Panc1 (cell line): ENCODE results near the gene PXDN. TPM values are rescaled to one million over a fixed set of nuclear protein-coding genes. Genes with fewer than 3 reads are reported as not detected.

Source experiments
- ATAC-seq: fragments of 200-7000 bp; cut with Tn5 transposase; 2 replicates; pipeline ENCODE4 v1.9.1; 2020; ENCODE audit warnings: mild to moderate bottlenecking, moderate library complexity
- BruUV-seq: library from RNA; stranded (reverse); fragments of 400-500 nt; replicated peaks from 2 replicates; lab custom pipeline; 2021; lab: Mats Ljungman, UMichigan
- CTCF ChIA-PET: fragments of 300-600 bp; sonication (Branson Sonifier 250); formaldehyde crosslinking; loops from one replicate; lab custom pipeline; 2022; ENCODE audit warnings: antibody characterized with exemption; lab: Charles Lee
- POLR2A ChIA-PET: fragments of 300-600 bp; sonication (Branson Sonifier 250); formaldehyde crosslinking; loops from one replicate; lab custom pipeline; 2022; ENCODE audit warnings: antibody characterized with exemption; lab: Charles Lee
- DNase-seq: peaks from one replicate; pipeline ENCODE4 v3.0.0-alpha.2; 2010; ENCODE audit warnings: low read depth, low spot score
- H3K27ac ChIP-seq: 2 replicates; pipeline ENCODE4 v1.5.1; 2011; ENCODE audit warnings: mild to moderate bottlenecking, low read length, inconsistent platforms
- H3K27me3 ChIP-seq: fragments of 200-500 bp; sonication (Bioruptor generic); 2 replicates; pipeline ENCODE4 v1.6.0; 2014; ENCODE audit warnings: low read length, inconsistent platforms; ENCODE audit not compliant: control insufficient read depth, insufficient read depth
- H3K36me3 ChIP-seq: fragments of 200-500 bp; sonication (Bioruptor generic); 2 replicates; pipeline ENCODE4 v1.5.1; 2014; ENCODE audit warnings: inconsistent platforms, mild to moderate bottlenecking, low read length, moderate library complexity; ENCODE audit not compliant: control insufficient read depth, insufficient read depth
- H3K4me1 ChIP-seq: 2 replicates; pipeline ENCODE4 v1.5.1; 2011; ENCODE audit warnings: inconsistent platforms, mild to moderate bottlenecking, low read length, moderate library complexity; ENCODE audit not compliant: control insufficient read depth, insufficient read depth
- H3K4me3 ChIP-seq, 2 experiments: 2 replicates each; pipeline ENCODE4 v1.5.1; 2011 to 2012; ENCODE audit warnings: low read depth in 2 of 2, low read length in 2 of 2, mild to moderate bottlenecking in 2 of 2, inconsistent platforms in 1 of 2, moderate library complexity in 1 of 2
- H3K9me3 ChIP-seq: fragments of 200-500 bp; sonication (Bioruptor generic); 2 replicates; pipeline ENCODE4 v1.5.1; 2014; ENCODE audit warnings: low read depth, mild to moderate bottlenecking, inconsistent platforms, low read length, moderate library complexity; ENCODE audit not compliant: control insufficient read depth, insufficient read depth
- POLR2AphosphoS5 ChIP-seq: IDR thresholded peaks from 2 replicates; pipeline ENCODE4 v1.6.1; 2012; ENCODE audit warnings: mild to moderate bottlenecking, low read depth, low read length, moderate library complexity
- REST ChIP-seq, 2 experiments: IDR thresholded peaks; 2 replicates each; pipeline ENCODE4 v1.6.1; 2011 to 2012; ENCODE audit warnings: low read depth in 2 of 2, control low read depth in 1 of 2, low read length in 1 of 2, mild to moderate bottlenecking in 1 of 2, moderate library complexity in 1 of 2; ENCODE audit not compliant: insufficient read depth in 1 of 2
- SIN3A ChIP-seq: IDR thresholded peaks from 2 replicates; pipeline ENCODE4 v1.6.1; 2012; ENCODE audit warnings: low read depth, mild to moderate bottlenecking, low read length, moderate library complexity, borderline replicate concordance; ENCODE audit not compliant: insufficient read depth
- TCF7L2 ChIP-seq: IDR thresholded peaks from 2 replicates; pipeline ENCODE4 v1.6.1; 2011; ENCODE audit warnings: mild to moderate bottlenecking, low read depth, low read length, inconsistent platforms
- in situ Hi-C: cut with HindIII; loops from 2 replicates; pipeline ENCODE4 v1.10.0; 2016; ENCODE audit warnings: low sequenced_read_pairs, low pct_unique_long_range_greater_than_20kb
- intact Hi-C: fragments of 100-400 bp; cut with micrococcal nuclease; formaldehyde crosslinking; loops from one replicate; pipeline ENCODE4 v1.10.0; 2022; ENCODE audit not compliant: unreplicated experiment
- total RNA-seq: library from RNA; stranded (reverse); gene quantifications from one replicate; pipeline ENCODE4 v1.2.1, GENCODE V29; 2021; ENCODE audit not compliant: unreplicated experiment
- TF ChIP-seq, protein P1 (sequence below): fragments of 450-650 bp; IDR thresholded peaks from 2 replicates; pipeline ENCODE4 v1.5.1; 2017; ENCODE audit warnings: mild to moderate bottlenecking

PXDN gene
- total RNA-seq, 1 experiment from 2014 or later, result 2.5 TPM

- Histone ChIP-seq H3K9me3 (no peaks in the 10 kb centered on the region), H3K4me1 (peaks cover 41% of the 10 kb centered on the region), H3K27ac (peak overlapping the region; percentile 94), H3K4me3 (no peak overlapping the region), H3K36me3 (no peaks in the 10 kb centered on the region), H3K27me3 (no peaks in the 10 kb centered on the region)
- in situ Hi-C loops (no loop called here), intact Hi-C loops (loop anchor here (2.0 kb wide), 1 partner anchor 175 kb away; no protein-coding TSS in a partner anchor)
- TF ChIP-seq POLR2AphosphoS5 (peak; percentile 43; the same call in 1 of the 2 replicates), SIN3A (no peak), TCF7L2 (peak; percentile 99), REST (IDR thresholded peaks at IDR 0.05; ENCODE audit: insufficient read depth in 1 of 2, low read depth in 2 of 2, low read length in 1 of 2) (no peak)
- TF ChIP-seq, protein P1, sequence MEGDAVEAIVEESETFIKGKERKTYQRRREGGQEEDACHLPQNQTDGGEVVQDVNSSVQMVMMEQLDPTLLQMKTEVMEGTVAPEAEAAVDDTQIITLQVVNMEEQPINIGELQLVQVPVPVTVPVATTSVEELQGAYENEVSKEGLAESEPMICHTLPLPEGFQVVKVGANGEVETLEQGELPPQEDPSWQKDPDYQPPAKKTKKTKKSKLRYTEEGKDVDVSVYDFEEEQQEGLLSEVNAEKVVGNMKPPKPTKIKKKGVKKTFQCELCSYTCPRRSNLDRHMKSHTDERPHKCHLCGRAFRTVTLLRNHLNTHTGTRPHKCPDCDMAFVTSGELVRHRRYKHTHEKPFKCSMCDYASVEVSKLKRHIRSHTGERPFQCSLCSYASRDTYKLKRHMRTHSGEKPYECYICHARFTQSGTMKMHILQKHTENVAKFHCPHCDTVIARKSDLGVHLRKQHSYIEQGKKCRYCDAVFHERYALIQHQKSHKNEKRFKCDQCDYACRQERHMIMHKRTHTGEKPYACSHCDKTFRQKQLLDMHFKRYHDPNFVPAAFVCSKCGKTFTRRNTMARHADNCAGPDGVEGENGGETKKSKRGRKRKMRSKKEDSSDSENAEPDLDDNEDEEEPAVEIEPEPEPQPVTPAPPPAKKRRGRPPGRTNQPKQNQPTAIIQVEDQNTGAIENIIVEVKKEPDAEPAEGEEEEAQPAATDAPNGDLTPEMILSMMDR, result no peak
- BruUV-seq, result no TSS peak
- DNase-seq, result peak; percentile 76
- ChIA-PET CTCF (interaction anchor here (0.7 to 1.2 kb wide), 2 partner anchors 157 to 853 kb away, joined by 3 read pairs; no protein-coding TSS in a partner anchor), POLR2A (no interaction called here)
- ATAC-seq, result peak; percentile 83
Observed at GRCh38 chr2:1593371-1594122, 150.8 kb downstream of the PXDN start.

DNA sequence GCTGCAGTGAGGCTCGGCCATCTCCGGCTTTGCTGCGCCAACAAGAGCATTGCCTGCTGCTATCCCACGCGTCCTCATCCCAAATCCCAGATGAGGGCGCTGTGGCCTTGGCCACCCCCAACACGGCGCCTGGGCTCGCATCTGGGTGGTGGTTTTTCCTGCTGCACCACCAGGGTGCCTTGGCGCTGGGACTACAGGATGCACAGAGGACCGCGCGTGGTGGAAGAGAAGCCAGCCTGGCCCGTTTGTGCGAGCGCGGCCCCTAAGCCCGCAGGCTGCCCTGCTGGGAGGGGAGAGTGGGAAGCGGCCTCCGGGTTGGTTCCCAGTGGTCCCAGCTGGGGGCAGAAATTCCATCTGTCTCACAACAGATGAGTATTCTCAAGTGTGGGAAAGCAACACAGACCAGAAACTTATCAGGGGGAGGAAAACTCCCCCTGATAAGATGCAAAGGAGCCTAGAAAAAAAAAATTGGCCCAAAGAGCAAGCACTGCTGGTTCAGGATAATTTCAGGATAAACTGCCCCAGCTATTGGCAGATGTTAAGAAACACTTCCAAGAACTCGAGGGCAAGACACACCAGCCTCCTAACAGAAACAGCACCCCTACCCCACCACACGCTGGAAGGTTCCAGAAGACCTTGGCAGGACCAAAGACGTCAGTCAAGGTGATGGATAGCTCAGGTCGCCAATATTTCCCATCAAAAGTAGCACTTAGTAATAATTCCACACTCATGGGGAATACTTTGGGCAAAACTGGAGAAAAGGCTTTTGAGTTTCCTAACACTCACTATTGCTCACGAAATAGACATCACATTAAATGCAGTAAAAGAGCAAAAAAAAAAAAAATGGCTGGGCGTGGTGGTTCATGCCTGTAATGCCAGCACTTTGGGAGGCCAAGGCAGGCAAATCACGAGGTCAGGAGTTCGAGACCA, 152.1 kb downstream of the PXDN start:
- intact Hi-C loops (loop anchor here (2.0 kb wide), 1 partner anchor 177 kb away; no protein-coding TSS in a partner anchor), in situ Hi-C loops (no loop called here)
- ATAC-seq (0 out of 2 replicates have a peak, but pooled peaks have one; percentile 19), DNase-seq (no peak)
- POLR2A ChIA-PET, result no interaction called here
- no peak for TF ChIP-seq TCF7L2
- TF ChIP-seq, protein P1, result peak; percentile 76
- no TSS peak for BruUV-seq
- CTCF ChIA-PET, result interaction anchor here (0.7 kb wide), 2 partner anchors 182 to 852 kb away, joined by 3 read pairs; no protein-coding TSS in a partner anchor
- Histone ChIP-seq H3K9me3 (no peaks in the 10 kb centered on the region), H3K4me1 (peaks cover 43% of the 10 kb centered on the region), H3K27ac (peak overlapping the region; percentile 94), H3K36me3 (no peaks in the 10 kb centered on the region), H3K27me3 (no peaks in the 10 kb centered on the region), H3K4me3 (no peak overlapping the region)
